AG04449 (cell line): ENCODE measurements around the gene PTGIS.

Source experiments
- CTCF ChIA-PET: fragments of 350-600 bp; formaldehyde crosslinking; extraction: SDS; loops from one replicate; lab custom pipeline; 2021; ENCODE audit warnings: antibody characterized with exemption; lab: Yijun Ruan, JAX
- POLR2A ChIA-PET: fragments of 400-600, 350-600 bp; formaldehyde crosslinking; extraction: SDS; loops from one replicate; lab custom pipeline; 2020; ENCODE audit warnings: antibody characterized with exemption, inconsistent platforms; lab: Yijun Ruan, JAX
- DNase-seq: peaks from one replicate; pipeline ENCODE4 v3.0.0-alpha.2; 2010; ENCODE audit warnings: low read depth, low spot score
- H3K4me3 ChIP-seq: 2 replicates; pipeline ENCODE4 v1.5.1; 2011; ENCODE audit warnings: low read depth, mild to moderate bottlenecking, control low read depth, low read length
- CTCF ChIP-seq: IDR thresholded peaks from one replicate; pipeline ENCODE4 v1.5.1; 2011; ENCODE audit warnings: mild to moderate bottlenecking, moderate library complexity, low read length, control low read depth, inconsistent platforms; ENCODE audit not compliant: insufficient read depth; ENCODE audit errors: missing control alignments

PTGIS gene

GRCh38 chr20:49510562-49511122 is 57.3 kb downstream of the PTGIS start:
- no peak overlapping the region for H3K4me3 ChIP-seq
- CTCF ChIA-PET, result interaction anchor here (0.8 to 16.3 kb wide), 13 partner anchors 8 to 200 kb away, joined by 3 to 313 read pairs (median 4); partner anchors contain the start of gene KCNB1
- peak; percentile 66 for DNase-seq
- POLR2A ChIA-PET, result interaction anchor here (0.7 kb wide), 1 partner anchor 165 kb away, joined by 3 read pairs; no protein-coding TSS in a partner anchor
- no peak for TF ChIP-seq CTCF

GRCh38 chr20:49508435-49509199 is 59.3 kb downstream of the PTGIS start:
- no peak for DNase-seq
- no peak overlapping the region for H3K4me3 ChIP-seq
- TF ChIP-seq CTCF, result peak; percentile 55
- ChIA-PET CTCF (interaction anchor here (0.8 to 16.3 kb wide), 22 partner anchors 10 to 189 kb away, joined by 3 to 313 read pairs (median 3); partner anchors contain the start of gene KCNB1), POLR2A (no interaction called here)

GRCh38 chr20:49507741-49508434 is 60.0 kb downstream of the PTGIS start:
- DNase-seq, result no peak
- ChIA-PET CTCF (interaction anchor here (1.2 to 16.3 kb wide), 12 partner anchors 9 to 187 kb away, joined by 3 to 313 read pairs (median 16); partner anchors contain the start of gene KCNB1), POLR2A (no interaction called here)
- no peak overlapping the region for H3K4me3 ChIP-seq
- no peak for TF ChIP-seq CTCF

- no peak for TF ChIP-seq CTCF
- no peak for DNase-seq
- H3K4me3 ChIP-seq, result no peak overlapping the region
- ChIA-PET CTCF (interaction anchor here (1.0 to 16.3 kb wide), 9 partner anchors 9 to 170 kb away, joined by 3 to 313 read pairs (median 9); partner anchors contain the start of gene KCNB1), POLR2A (no interaction called here)
These were observed 62.4 kb downstream of the PTGIS start for GRCh38 chr20:49505518-49505917.

- no peak for DNase-seq
- CTCF ChIA-PET, result interaction anchor here (1.5 to 16.3 kb wide), 3 partner anchors 19 to 167 kb away, joined by 4 to 313 read pairs (median 132); partner anchors contain the start of gene KCNB1
- TF ChIP-seq CTCF, result no peak
- POLR2A ChIA-PET, result no interaction called here
- H3K4me3 ChIP-seq, result no peak overlapping the region
These were observed 64.8 kb downstream of the PTGIS start for GRCh38 chr20:49503176-49503575.
